HL-60/S4 treated with phorbol 12-myristate 13-acetate at 8.2 ng/mL for 4 days and 3 days (cell line): ENCODE measurements around the gene SPTA1.
"Not testable (repeated sequence)": the region's sequence is repeated elsewhere in the genome, so short reads cannot be mapped to it uniquely, and the experiment has no call there.

ENCODE experiments used
- in situ Hi-C: fragments of 300-500 bp; cut with MboI; formaldehyde crosslinking; loops from 2 replicates; pipeline ENCODE4 v1.15.0; 2022; ENCODE audit warnings: low sequenced_read_pairs

Gene SPTA1

GRCh38 chr1:158686111-158687009 is at the start of gene SPTA1:
SPTA1 (minus strand) TSS chr1:158686715; CDS start chr1:158686517, 198 bp downstream.
- in situ Hi-C loops, result no loop called here

- in situ Hi-C loops, result no loop called here
Measured at GRCh38 chr1:158735848-158736247, 49.3 kb upstream of the SPTA1 start.

DNA sequence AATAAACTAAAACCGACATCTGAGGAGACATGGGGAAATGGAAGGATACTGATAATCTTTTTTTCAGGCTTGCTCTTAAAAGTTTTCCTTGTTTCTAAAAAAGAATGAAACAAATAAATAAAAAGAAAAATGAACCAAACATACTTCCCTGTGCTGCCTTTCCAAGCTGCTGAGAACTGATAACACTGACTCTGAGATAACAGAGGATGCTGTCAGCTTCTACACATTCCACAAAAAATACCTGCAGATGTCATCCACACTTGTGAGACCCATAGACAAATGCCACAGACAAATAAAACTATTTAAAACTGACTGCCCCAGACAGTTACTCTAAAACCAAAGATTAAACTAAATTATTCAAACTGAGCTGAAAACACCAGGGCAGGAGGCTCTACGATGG is 46.0 kb upstream of the SPTA1 start:
- in situ Hi-C loops, result no loop called here

DNA sequence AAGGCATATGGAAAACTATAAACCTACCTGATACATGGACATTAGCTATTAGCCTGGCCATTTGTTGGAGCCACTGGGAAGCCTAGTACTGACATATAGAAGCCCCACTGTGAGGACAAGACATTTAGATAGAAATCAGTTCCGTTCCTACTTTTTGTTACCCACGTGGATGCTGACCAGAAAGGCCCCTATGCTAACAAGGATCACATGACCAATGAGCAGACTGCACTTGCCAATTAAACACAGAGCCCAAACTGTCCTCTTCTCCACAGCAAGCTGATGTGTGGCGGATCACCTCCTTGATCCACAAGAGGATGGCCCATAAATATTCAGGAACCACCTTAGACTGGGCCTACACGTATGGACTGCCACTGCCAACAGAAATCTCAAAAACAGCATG is 45.2 kb upstream of the SPTA1 start:
- in situ Hi-C loops, result no loop called here

GRCh38 chr1:158730453-158730852 is 43.9 kb upstream of the SPTA1 start:
- in situ Hi-C loops, result no loop called here

- in situ Hi-C loops, result no loop called here
Measured at GRCh38 chr1:158728510-158729225, 42.2 kb upstream of the SPTA1 start.

DNA sequence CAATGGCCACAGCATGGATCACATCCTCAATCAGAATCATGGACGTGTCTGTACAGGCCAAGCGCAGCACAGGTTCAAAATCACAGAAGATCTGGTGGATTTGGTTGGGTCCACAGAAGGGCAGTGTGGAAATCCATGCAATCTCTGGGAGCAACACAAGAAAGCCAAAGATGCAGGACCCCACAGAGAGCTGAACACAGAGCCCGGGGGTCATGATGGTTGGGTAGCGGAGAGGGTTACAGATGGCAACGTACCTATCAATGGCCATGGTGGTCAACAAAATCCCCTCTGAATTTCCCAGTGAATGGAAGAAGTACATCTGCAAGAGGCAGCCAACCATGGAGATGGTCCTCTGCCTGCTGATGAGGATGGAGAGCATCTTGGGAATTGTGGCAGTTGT is 37.9 kb upstream of the SPTA1 start:
- in situ Hi-C loops, result no loop called here

DNA sequence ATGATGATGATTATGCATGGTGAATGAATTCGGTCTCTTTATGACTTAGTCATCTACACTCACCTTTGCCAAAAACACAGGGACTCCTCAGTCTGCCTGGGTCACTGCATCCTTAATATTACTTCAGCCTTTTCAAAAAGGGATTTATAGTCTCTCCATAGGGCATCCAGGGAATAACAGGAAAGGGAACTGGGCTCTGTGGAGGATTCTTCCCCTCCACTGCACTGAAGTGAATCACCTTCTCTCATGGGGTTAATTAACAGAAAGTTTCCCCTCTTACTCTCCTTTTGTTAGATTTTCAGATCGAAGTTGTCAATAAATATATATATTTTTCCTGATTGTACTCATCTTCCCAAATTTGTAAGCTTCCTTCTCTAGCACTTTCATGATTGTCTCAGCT is 34.1 kb upstream of the SPTA1 start, which contains the start of gene OR6K3:
OR6K3 (minus strand) TSS at position 101 of the 400 bp plus-strand sequence. CDS start 2,605 bp downstream, outside the sequence.
- in situ Hi-C loops, result no loop called here

GRCh38 chr1:158719664-158720063 is 33.1 kb upstream of the SPTA1 start:
- in situ Hi-C loops, result no loop called here

GRCh38 chr1:158717344-158717743 is 30.8 kb upstream of the SPTA1 start:
- in situ Hi-C loops, result no loop called here

DNA sequence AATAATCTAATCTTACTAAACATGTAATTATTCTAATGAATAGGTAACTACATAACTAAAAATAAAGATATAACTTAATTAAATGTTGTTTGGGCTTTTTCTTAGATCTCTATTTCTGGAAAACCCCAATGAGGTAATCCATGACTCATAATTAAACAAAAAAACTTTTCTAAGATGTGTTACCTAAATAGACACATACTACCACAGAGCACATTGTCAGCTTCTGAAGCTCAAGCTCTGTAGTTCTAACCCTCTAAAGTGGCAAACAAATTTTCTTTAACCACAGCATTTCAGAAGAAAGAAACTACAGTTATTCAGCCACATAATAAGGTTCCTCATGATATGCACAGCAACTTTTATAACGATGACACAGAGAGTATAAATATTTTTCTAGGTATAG is 29.8 kb upstream of the SPTA1 start:
- in situ Hi-C loops, result no loop called here

DNA sequence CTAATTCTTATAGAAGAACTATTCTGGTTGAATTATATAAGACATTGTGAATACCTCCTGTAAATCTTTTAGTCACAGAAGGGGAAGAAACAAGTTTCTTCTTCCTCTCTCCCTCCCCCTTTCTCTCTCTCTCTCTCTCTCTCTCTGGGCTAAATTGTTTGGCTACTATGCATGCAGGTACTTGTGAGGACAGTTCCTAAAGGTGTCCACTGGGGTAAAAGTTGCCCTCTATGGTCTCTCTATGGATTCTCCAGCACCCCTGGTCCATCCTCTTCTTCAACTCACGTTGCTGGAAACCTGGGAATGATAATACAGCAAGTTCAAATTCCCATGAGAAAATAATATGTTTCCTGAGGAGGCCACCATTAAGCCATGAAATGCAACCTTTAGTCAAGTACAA is 28.2 kb upstream of the SPTA1 start:
- in situ Hi-C loops, result no loop called here

- in situ Hi-C loops, result no loop called here
Measured at GRCh38 chr1:158711098-158711497, 24.6 kb upstream of the SPTA1 start.

- in situ Hi-C loops, result no loop called here
Measured at GRCh38 chr1:158706096-158706495, 19.6 kb upstream of the SPTA1 start.

DNA sequence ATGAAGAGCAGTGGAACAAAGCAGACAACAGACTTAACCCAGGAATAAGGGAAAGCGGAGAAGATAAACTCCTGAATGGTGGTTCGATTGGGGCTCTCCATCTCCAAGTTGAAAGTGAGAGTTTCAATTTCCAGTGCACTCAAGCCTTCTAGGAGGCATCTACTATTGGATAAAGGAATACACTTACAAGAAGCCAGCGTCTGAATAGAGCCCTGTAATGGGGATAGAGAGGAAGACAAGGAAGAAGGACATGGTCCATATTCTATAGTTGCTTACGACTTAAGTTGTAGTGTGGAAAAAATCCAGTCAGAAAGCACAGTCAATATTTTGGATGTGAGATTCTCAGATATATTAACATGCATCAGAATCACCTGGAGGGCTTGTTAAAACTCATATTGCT is 14.0 kb upstream of the SPTA1 start, which contains the start of gene OR6K2:
OR6K2 (minus strand) TSS at position 101 of the 400 bp plus-strand sequence; CDS start at position 101, 0 bp downstream.
- in situ Hi-C loops, result no loop called here

DNA sequence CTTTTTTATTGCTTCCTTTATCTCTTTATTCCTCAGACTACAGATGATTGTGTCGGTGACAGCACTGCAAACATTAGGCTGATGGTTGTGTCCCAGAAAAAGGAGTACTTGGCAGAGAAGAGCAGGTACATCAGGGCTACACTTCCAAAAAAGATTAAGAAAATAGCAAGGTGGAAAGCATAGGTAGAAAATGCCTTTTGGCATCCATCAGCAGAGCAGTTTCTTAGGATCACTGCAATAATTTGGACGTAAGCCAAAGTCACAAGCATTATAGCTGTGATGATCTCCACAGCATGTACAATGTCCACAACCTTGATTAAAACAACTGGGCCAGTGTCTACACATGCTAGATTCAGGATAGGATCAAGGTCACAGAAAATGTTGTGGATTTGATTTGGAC is 8.1 kb upstream of the SPTA1 start:
- in situ Hi-C loops, result no loop called here

DNA sequence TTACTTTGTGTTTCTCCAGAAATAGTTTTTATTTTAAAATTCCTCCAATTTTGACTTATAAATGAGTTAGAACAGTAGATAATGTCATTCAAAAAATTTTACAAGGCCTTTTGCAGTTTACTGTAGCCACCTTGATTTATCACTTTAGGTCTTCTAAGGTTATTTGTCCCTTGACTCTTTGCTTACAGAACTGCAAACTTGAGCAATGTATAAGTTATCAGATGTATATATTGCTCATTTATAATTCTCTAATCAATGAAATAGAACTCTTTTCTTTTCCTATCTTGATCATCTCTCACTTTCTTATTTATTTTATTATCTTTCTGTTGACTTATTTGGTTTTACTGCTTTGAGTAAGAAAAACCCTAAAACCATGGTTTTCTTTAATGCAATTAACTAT is 5.8 kb upstream of the SPTA1 start:
- in situ Hi-C loops, result no loop called here

DNA sequence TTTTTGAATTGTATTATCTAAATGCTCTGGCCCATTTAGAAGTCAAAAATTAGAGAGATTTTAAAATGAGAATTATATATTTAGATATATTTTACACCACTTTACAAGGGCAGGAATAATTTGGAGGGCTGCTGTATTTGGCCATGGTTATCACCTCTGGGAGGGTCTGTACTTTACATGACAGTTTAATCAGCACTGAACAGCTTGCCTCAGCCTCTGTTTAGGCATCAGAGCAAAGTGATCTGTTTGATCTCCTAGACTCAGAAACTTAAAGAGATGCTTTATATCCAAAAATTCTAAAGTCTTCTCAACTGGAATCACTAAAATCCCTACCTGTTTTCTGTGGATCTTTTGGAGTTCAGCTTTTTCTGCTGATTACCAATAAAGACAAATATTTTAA is 5.4 kb upstream of the SPTA1 start:
- in situ Hi-C loops, result no loop called here

DNA sequence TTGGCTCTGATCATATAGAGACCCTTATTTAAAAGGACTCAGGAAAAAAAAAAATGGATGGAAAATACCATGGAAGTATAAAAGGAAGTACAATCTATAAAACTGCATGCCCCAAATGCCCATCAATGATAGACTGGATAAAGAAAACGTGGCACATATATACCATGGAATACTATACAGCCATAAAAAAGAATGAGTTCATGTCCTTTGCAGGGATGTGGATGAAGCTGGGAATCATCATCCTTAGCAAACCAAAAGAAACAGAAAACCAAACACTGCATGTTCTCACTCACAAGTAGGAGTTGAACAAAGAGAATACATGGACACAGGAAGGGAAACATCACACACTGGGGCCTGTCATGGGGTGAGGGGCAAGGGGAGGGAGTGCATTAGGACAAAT is 4.6 kb upstream of the SPTA1 start:
- in situ Hi-C loops, result not testable (repeated sequence)

DNA sequence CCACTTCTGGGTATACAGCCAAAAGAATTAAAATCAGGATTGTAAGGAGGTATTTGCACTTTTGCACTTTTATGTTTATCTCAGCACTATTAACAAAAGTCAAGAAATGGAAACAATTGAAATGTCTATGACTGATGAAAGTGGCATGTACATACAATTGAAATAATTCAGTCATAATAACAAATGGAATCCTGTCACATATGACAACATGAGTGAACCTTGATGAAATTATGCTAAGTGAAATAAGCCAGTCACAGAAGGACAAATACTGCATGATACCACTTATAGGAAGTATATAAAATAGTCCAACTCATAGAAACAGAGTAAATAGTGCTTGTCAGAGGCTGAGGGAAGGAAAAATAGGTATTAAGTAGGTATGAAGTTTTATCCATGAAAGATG is 3.4 kb upstream of the SPTA1 start:
- in situ Hi-C loops, result no loop called here

GRCh38 chr1:158689110-158689509 is 2.6 kb upstream of the SPTA1 start:
- in situ Hi-C loops, result no loop called here

DNA sequence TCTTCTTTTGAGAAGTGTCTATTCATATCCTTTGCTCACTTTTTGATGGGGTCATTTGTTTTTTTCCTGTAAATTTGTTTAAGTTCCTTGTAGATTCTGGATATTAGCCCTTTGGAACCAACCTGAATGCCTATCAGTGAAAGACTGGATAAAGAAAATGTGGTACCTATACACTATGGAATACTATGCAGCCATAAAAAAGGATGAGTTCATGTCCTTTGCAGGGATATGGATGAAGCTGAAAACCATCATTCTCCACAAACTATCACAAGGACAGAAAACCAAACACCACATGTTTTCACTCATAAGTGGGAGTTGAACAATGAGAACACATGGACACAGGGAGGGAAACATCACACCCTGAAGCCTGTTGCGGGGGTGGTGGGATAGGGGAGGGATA is 1.8 kb upstream of the SPTA1 start:
- in situ Hi-C loops, result not testable (repeated sequence)
